Endothelial cell (in vitro differentiated cells): ENCODE data around the gene RHOBTB1. TPM values are rescaled to one million over a fixed set of nuclear protein-coding genes. Genes with fewer than 3 reads are reported as not detected.
A peak's percentile ranks its signal among the peaks of the same experiment; 100 is the strongest.

Experiments used
- DNase-seq: peaks from one replicate; pipeline ENCODE4 v3.0.0; 2021; ENCODE audit warnings: low spot score
- H3K27ac Mint-ChIP-seq: one replicate; pipeline ENCODE4 v1.8.0; 2021; ENCODE audit warnings: mixed read lengths, inconsistent platforms; ENCODE audit not compliant: unreplicated experiment
- H3K27me3 Mint-ChIP-seq: one replicate; pipeline ENCODE4 v1.8.0; 2021; ENCODE audit warnings: mild to moderate bottlenecking, moderate library complexity, mixed read lengths, inconsistent platforms; ENCODE audit not compliant: unreplicated experiment
- H3K36me3 Mint-ChIP-seq: one replicate; pipeline ENCODE4 v1.8.0; 2021; ENCODE audit warnings: mild to moderate bottlenecking, low read depth, mixed read lengths, inconsistent platforms; ENCODE audit not compliant: unreplicated experiment
- H3K4me1 Mint-ChIP-seq: one replicate; pipeline ENCODE4 v1.8.0; 2021; ENCODE audit warnings: mild to moderate bottlenecking, mixed read lengths, inconsistent platforms; ENCODE audit not compliant: unreplicated experiment
- H3K4me3 Mint-ChIP-seq: one replicate; pipeline ENCODE4 v1.8.0; 2021; ENCODE audit warnings: mild to moderate bottlenecking, mixed read lengths, inconsistent platforms; ENCODE audit not compliant: unreplicated experiment
- H3K9me3 Mint-ChIP-seq: one replicate; pipeline ENCODE4 v1.8.0; 2021; ENCODE audit warnings: mixed read lengths, inconsistent platforms; ENCODE audit not compliant: unreplicated experiment
- CTCF ChIP-seq: fragments of 200-600 bp; sonication (generic); IDR thresholded peaks from one replicate; pipeline ENCODE4 v1.5.0; 2021; ENCODE audit warnings: antibody characterized with exemption; ENCODE audit not compliant: unreplicated experiment
- total RNA-seq: library from RNA; stranded (reverse); fragmentation: NEBNext Ultra II Directional; extraction: Animal tissue kit (Norgen Biotek cat#: 25700); gene quantifications from one replicate; pipeline ENCODE4 v1.2.1, GENCODE V29; 2021; ENCODE audit not compliant: unreplicated experiment

Gene RHOBTB1
- total RNA-seq, 1 donor from 2014 or later: 20.3 TPM

GRCh38 chr10:60943316-60944057 lies 498 bp downstream of the RHOBTB1 start:
- no peak for TF ChIP-seq CTCF
- H3K9me3 Mint-ChIP-seq: no peaks in the 10 kb centered on the region
- H3K4me1 Mint-ChIP-seq: peaks cover 19% of the 10 kb centered on the region
- no peaks in the 10 kb centered on the region for H3K36me3 Mint-ChIP-seq
- peak; percentile 68 for DNase-seq
- H3K27me3 Mint-ChIP-seq: peaks cover 13% of the 10 kb centered on the region
- peak overlapping the region; percentile 86 for H3K27ac Mint-ChIP-seq
- H3K4me3 Mint-ChIP-seq: peak overlapping the region; percentile 92

- H3K27ac Mint-ChIP-seq: peak overlapping the region; percentile 86
- no peak for DNase-seq
- peaks cover 13% of the 10 kb centered on the region for H3K27me3 Mint-ChIP-seq
These were observed 1.1 kb downstream of the RHOBTB1 start for GRCh38 chr10:60942788-60943315.

GRCh38 chr10:60942134-60942787 lies 1.7 kb downstream of the RHOBTB1 start:
- peaks cover 13% of the 10 kb centered on the region for H3K27me3 Mint-ChIP-seq
- no peak overlapping the region for H3K27ac Mint-ChIP-seq
- H3K4me1 Mint-ChIP-seq: peaks cover 19% of the 10 kb centered on the region
- no peaks in the 10 kb centered on the region for H3K9me3 Mint-ChIP-seq
- no peak for DNase-seq
- H3K4me3 Mint-ChIP-seq: no peak overlapping the region
- TF ChIP-seq CTCF: no peak
- no peaks in the 10 kb centered on the region for H3K36me3 Mint-ChIP-seq

More at GRCh38 chr10:60942788-60943315, 1.1 kb downstream of the RHOBTB1 start:
- Mint-ChIP-seq H3K9me3 (no peaks in the 10 kb centered on the region), H3K4me3 (peak overlapping the region; percentile 92), H3K36me3 (no peaks in the 10 kb centered on the region), H3K4me1 (peaks cover 19% of the 10 kb centered on the region)
- TF ChIP-seq CTCF: no peak

- no peak for DNase-seq
- Mint-ChIP-seq H3K4me1 (peaks cover 17% of the 10 kb centered on the region), H3K9me3 (no peaks in the 10 kb centered on the region), H3K27ac (no peak overlapping the region), H3K27me3 (peaks cover 12% of the 10 kb centered on the region), H3K4me3 (no peak overlapping the region), H3K36me3 (no peaks in the 10 kb centered on the region)
- no peak for TF ChIP-seq CTCF
These were observed 3.5 kb downstream of the RHOBTB1 start for GRCh38 chr10:60940446-60940845.
